GM18951 (cell line): ENCODE data around the gene PPP1R1C.

Experiments used
- POLR2A ChIP-seq: IDR thresholded peaks from 4 replicates; pipeline ENCODE4 v1.6.1; 2011; ENCODE audit warnings: mild to moderate bottlenecking; ENCODE audit not compliant: insufficient read length, insufficient read depth; ENCODE audit errors: extremely low read depth
- in situ Hi-C: fragments of 300-500 bp; cut with MboI; formaldehyde crosslinking; loops from one replicate; pipeline ENCODE4 v1.12.0; 2022; ENCODE audit warnings: low sequenced_read_pairs, mixed read lengths, inconsistent platforms; ENCODE audit not compliant: unreplicated experiment

PPP1R1C gene

DNA sequence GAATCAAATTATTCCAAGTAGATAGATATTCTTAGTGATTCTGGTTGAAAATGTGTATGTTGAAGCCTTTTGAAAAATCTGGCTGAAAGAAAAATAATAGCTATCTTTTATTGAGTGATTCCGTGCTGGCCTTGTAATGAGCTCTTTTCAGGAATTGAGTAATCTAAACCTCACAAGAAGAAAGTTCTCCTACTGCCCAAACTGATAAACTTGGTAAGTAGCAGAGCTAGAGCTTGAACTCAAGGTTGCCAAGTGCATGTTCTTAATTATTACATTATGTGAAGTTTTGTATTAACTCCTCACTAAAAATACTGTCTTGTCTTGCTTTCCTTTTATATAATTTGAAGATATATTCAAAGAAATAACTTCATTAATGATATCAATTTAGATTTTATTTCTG, 1.6 kb upstream of the PPP1R1C start:
- TF ChIP-seq POLR2A: no peak
- in situ Hi-C loops: no loop called here

DNA sequence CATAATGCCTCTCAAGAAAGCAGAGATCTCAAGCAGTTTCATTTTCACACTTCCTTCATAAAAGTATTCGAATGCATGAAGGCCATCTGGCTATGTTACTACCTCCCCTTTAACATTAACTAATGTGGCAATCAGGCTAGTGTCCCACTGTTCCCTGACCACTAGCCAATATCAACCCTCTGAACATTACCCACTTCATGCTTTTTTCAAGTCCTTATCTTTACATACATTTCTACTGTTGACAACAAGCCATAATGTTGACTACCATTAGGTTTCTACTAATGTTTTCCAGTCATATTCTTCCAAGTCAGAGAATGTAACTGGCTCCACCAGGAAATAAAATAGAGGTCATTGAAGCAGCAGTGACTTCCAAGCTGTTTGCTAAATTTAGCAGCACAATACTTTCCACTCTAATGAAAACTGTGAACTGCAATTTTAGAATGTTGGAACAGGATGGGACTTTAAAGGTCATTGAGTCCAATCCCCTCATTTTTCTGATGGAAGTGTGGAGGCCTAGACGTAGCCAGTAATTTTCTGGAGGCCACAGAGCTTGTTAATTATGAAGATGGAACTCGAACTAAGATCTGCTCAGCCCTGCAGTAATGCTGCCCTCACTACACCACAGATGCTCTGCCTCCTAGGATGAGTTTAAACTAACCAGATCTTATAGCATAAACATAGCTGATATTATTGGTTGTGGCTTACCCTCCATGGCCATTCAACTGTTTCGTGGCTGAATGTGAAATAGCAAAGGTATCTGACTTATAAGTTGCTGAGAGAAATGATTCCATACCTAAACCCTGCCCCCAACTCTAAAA, 630 bp upstream of the PPP1R1C start:
- in situ Hi-C loops: no loop called here
- TF ChIP-seq POLR2A: no peak

DNA sequence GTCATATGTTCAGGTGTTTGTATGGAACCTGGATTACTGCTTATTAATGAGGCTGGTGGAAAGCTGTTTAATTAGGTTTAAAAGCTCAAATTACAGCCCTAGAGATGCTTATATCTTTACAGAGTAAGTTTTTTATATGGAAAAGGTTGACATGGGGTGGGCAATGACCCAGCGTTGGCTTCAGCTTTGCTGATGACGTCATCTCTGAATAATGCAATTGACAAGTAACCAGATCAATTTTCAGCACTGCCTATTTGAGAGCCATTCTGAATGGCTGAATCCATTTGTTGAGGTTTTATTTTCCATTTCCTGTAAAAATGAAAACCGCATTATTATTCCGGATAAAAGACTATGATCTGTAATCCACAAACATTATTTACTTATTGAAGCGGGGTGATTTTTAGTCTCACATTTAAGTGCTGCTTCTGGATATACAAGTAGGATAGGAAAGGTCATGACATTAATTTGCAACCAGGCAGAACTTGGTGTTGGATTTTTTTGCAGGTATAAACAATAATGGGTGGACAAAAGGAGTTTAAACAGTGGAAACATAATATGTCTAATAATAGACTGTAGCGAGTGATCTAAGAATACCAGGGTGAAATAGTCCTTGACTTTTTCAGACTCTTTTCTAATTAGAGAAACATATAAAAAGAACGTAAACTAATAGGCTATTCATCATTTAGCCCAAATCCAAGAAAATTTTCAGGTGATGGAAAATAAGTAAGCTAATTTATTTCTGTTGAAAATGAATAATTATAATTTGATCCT, 2.7 kb downstream of the PPP1R1C start:
- no peak for TF ChIP-seq POLR2A
- in situ Hi-C loops: no loop called here

DNA sequence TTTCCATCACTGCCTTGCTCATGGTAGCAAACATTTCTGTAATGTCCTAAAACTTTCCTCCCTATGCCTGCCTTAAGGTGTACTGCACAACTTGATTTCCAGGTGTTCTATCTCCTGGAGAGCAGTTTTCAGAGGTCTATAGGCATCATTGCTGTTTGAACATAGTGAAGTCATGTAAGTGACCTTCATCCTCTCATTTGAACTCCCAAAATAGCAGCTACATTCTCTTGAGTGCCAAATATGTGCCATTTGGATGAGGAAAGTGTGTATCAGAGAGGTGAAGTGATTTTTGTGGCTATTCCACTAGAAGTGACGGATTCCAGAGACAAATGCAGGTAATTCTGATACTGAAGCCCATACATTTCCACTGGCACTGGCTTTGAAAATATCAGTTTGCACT, 3.4 kb downstream of the PPP1R1C start:
- TF ChIP-seq POLR2A: no peak
- in situ Hi-C loops: no loop called here

DNA sequence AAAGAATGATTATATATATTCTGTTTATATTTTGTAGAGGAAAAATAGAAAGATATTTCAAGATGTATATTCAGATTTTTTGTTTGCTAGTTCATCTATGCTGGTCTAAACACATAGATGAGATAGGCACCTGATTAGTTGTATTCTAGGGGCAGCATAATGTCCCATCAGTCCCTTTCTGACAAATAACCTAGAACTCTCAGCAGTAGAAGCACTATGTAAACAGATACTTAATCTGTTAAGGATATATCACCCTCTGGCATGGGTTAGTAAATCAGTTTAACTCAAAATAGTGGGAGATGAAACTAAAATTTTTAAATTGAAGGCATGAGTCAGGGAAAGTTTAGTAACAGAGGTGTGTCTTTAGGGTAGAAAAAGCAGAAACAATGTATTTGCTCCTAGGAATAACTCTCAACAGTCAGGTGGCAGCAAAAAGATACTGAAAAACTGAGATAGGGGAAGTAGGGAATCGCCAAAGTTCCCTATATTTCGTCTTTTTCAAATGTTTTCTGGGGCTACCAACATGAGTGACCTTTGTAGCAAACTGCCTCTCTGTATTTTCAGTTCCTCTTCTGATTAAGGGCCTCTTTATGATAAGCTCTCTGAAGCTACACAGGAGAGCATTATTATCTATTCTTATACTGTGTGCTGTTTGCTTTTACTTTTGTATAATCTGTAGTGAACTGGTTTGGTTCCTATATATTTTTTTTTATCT, 5.7 kb downstream of the PPP1R1C start:
- in situ Hi-C loops: no loop called here
- no peak for TF ChIP-seq POLR2A

DNA sequence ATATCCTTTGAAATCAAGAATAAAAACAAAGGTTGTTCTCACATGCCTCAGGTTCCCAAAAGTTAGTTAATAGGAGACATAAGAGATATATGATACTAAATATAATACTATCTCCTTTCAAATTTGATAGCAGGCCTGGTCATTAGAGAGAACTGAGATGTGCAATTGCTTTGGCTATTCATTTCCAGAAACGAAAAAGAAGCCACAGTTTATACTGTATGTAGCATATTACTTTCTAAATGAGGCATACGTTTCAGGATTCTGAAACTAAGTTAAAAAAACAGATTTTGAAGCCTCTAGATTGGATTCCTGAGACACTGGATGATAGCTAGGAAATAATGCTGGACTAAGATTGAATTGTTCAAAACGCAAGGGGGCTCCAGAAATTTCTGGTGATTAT, 7.1 kb downstream of the PPP1R1C start:
- in situ Hi-C loops: no loop called here
- no peak for TF ChIP-seq POLR2A

DNA sequence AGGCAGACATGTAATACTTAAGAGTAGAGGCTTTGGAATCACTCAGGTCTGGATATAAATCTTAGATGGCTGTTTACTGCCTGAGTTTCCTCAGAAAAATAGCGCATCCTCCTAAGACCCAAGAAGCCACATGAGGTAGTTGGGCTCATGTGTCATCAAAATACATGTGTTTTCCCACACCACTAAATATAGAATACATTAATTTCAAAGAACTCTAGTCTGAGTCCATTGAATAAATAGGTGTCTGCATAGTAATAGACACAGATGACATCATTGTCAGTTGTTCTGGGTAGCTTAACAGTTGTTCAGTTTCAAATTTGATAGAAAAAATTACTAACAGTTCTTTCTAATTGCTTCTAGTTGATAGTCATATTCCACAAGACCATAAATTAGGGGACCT, 9.6 kb downstream of the PPP1R1C start:
- in situ Hi-C loops: no loop called here
- TF ChIP-seq POLR2A: no peak

DNA sequence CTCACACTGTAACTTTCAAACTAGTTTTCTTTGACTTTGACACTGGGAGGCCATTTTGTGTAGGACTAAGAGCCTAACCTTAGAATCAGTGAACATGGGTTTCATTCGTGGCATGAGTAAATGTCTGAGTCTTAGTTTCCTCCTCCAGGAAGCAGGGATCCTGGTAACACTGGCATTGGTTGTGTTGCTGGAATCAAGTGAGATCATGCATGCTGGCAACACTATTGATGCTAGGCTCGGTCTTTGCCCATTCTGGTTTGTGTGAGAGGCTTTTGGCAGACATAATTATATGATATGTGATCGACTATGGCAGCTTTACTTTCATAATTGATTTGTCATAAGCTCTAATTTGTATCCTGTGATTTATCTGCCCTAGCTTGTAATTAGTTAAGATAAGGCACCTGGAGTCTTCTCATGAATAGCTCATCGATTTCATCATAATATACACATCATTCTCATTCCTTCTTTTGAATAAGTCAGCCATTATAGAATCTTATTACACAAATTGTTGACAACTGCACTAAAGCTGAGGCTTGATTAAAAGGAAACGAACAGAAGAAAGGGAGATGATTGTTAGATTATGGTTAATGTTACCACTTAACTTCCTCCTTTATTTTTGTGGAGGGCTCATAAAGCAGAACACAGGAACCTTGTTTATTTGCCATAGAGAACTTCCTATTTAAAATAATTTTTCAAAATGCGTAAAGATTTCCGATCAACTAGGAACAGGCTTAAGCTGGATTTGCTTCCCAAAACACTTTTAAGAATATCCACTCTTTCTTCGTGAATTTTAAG, 12.6 kb downstream of the PPP1R1C start:
- TF ChIP-seq POLR2A: no peak
- in situ Hi-C loops: no loop called here

DNA sequence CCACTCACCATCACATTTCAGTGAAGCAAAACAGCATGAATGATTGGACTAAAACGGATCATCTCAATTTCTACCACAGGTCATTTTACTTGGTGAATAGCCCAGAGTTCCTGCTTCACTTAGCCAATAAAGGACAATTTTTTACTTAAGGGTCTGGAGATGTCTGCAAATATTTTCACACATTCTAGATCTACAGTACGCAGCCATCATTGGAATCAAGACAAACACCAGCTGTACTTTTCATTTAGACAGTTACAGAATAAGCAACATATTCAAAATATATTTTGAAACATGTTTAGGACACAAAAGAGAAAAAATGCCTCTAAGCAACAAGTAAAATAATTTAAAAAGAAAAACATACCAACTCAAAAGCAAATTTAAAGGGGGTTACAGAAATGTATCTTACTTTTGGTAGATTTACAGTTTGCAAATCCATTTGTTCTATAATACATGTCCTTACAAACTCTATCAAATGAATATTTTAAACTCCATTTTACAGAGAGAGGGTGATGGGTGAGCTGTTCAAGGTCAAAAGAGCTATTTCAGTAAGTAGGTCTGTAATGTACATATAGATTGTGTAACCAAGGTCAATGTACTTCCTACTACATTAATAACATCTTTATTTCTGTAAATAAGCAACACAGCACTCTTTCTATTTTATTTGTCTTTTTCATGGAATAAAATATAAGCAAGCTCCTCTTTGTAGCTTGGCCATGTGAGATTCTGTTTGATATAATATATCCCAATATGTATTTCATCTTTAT, 13.4 kb downstream of the PPP1R1C start:
- in situ Hi-C loops: no loop called here

DNA sequence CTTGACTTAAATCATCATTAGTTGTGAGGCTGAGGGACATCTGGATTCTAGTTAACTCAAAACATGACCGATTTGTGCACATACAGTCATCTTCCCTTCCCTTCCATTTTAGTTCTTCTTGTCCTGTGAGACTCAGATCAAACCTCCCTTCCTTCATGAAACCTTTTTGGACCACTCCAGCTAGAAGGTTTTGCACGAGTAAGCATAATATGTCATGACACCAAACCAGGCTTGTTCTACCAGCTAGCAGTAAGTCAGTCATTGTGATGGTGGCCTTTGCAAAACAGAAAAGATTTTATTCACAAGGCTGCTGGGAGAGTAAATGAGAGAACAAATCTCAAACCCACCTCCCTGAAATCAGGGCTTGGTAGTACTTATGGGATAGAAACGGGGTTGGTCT, 14.3 kb downstream of the PPP1R1C start:
- TF ChIP-seq POLR2A: no peak
- in situ Hi-C loops: no loop called here

More for the DNA sequence above, 13.4 kb downstream of the PPP1R1C start:
- TF ChIP-seq POLR2A: no peak

DNA sequence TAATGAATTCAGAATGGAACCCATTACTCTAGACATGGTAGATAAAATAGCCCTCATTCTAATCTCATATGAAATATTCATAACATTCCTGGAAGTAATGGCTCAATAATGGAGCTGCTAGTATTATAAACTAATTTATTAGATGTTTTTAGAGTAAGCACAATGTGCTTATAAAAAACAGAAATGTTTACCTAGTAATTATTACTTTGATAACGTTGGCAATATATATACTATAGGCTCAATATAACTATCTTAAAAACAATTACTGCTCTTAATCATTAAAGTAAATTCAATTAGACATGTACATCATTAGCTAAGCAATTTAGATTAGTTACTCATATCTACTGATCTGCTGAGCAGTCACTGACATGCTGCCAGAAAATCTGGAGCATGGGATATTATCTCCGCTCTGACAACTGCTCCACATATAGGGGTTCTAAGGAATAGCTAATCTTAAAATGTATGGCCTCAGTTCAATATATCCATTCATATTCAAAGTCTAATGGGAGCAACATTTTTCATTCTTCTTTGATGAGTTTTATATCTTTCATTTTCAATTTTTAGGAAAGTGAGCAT, 19.4 kb downstream of the PPP1R1C start:
- TF ChIP-seq POLR2A: no peak
- in situ Hi-C loops: no loop called here

DNA sequence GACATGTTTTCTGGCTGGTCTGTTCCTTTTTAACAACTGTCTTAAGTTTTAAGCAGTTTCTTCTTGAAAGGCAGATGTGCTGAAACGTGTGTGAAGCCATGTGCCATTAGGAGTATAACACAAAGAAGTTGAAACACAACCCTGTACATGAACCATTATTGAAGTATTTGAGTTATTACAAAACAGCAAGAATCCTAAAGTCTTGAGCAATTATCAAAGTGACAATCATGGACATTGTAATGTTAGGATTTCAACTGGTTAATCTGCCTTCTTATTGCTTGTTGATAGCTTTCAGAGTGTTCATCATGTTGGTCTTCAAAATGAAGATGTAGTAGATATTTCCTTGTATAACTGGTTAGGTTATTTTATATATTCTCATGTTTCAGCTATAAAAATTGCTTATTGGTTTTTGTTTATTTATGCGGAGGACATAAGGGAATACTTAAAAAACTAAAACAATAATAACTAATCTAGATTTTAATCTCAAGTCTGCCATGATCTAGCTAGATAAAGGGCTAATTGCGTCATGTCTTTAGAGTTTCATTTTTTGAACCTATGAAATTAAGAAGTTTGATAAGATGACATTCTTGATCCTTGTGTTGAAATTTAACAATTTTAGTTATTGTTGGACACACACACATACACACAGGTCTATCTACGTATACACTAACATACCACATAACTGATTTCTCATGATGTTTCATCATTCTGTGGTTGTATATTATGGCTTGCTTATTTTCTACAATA, 21.1 kb downstream of the PPP1R1C start:
- TF ChIP-seq POLR2A: no peak
- in situ Hi-C loops: no loop called here
